ENCODE results near the gene RBM11. TPM values are rescaled to one million over a fixed set of nuclear protein-coding genes. Genes with fewer than 3 reads are reported as not detected.

RBM11 gene
- polyA plus RNA-seq, 1 donor = 5.2 TPM

- no peak for DNase-seq
These were observed 54.7 kb downstream of the RBM11 start for GRCh38 chr21:14270631-14271030.

- DNase-seq = no peak
These were observed 55.1 kb downstream of the RBM11 start for GRCh38 chr21:14271053-14271452.

GRCh38 chr21:14271641-14272040 is 55.7 kb downstream of the RBM11 start:
- no peak for DNase-seq

- peak; percentile 17 for DNase-seq
These were observed 58.0 kb downstream of the RBM11 start for GRCh38 chr21:14273736-14274538.

- no peak for DNase-seq
These were observed 59.8 kb downstream of the RBM11 start for GRCh38 chr21:14275702-14276205.

Other genes with a start within 250 kb of the RBM11 start
- 0.38 TPM for gene LIPI, start 5.2 kb upstream of the RBM11 start, polyA plus RNA-seq (ENCODE audit: insufficient read length)
- gene HSPA13, start 167.0 kb downstream of the RBM11 start, polyA plus RNA-seq (ENCODE audit: insufficient read length) = 55.8 TPM